ENCODE measurements around the gene SCYGR2.

Gene SCYGR2

GRCh38 chr2:227582369-227582768 is 16.3 kb upstream of the SCYGR2 start:
- Histone ChIP-seq H3K4me3 (ENCODE audit: low read depth, low read length) (no peak overlapping the region), H3K27me3 (no peaks in the 10 kb centered on the region; the same call in 1 of the 2 replicates), H3K4me1 (no peaks in the 10 kb centered on the region), H3K9me3 (no peaks in the 10 kb centered on the region; the same call in 1 of the 2 replicates), H3K36me3 (no peaks in the 10 kb centered on the region)
- TF ChIP-seq CTCF (IDR thresholded peaks at IDR 0.05; ENCODE audit: low read depth, low read length) = no peak
- DNase-seq = no peak

- Histone ChIP-seq H3K9me3 (no peaks in the 10 kb centered on the region; the same call in 1 of the 2 replicates), H3K4me1 (no peaks in the 10 kb centered on the region), H3K36me3 (no peaks in the 10 kb centered on the region), H3K27me3 (peaks cover 5% of the 10 kb centered on the region; the same call in 1 of the 2 replicates), H3K4me3 (ENCODE audit: low read depth, low read length) (no peak overlapping the region)
- no peak for DNase-seq
- no peak for TF ChIP-seq CTCF (IDR thresholded peaks at IDR 0.05; ENCODE audit: low read depth, low read length)
Measured at GRCh38 chr2:227592694-227593387, 5.9 kb upstream of the SCYGR2 start.

GRCh38 chr2:227595797-227596196 is 2.9 kb upstream of the SCYGR2 start:
- H3K36me3 ChIP-seq = no peaks in the 10 kb centered on the region
- H3K4me1 ChIP-seq = no peaks in the 10 kb centered on the region
- H3K4me3 ChIP-seq (ENCODE audit: low read depth, low read length) = no peak overlapping the region
- H3K27me3 ChIP-seq = peaks cover 5% of the 10 kb centered on the region; the same call in 1 of the 2 replicates
- no peak for TF ChIP-seq CTCF (IDR thresholded peaks at IDR 0.05; ENCODE audit: low read depth, low read length)
- no peaks in the 10 kb centered on the region; the same call in 1 of the 2 replicates for H3K9me3 ChIP-seq
- DNase-seq = no peak

- Histone ChIP-seq H3K36me3 (no peaks in the 10 kb centered on the region), H3K4me1 (no peaks in the 10 kb centered on the region), H3K4me3 (ENCODE audit: low read depth, low read length) (no peak overlapping the region), H3K27me3 (peaks cover 5% of the 10 kb centered on the region; the same call in 1 of the 2 replicates), H3K9me3 (no peaks in the 10 kb centered on the region; the same call in 1 of the 2 replicates)
- no peak for DNase-seq
- TF ChIP-seq CTCF (IDR thresholded peaks at IDR 0.05; ENCODE audit: low read depth, low read length) = no peak
Measured at GRCh38 chr2:227597036-227597435, 1.7 kb upstream of the SCYGR2 start.

- Histone ChIP-seq H3K36me3 (no peaks in the 10 kb centered on the region), H3K27me3 (peaks cover 5% of the 10 kb centered on the region; the same call in 1 of the 2 replicates)
Measured at GRCh38 chr2:227597998-227598397, 695 bp upstream of the SCYGR2 start.

More at GRCh38 chr2:227597998-227598397, 695 bp upstream of the SCYGR2 start:
- no peak overlapping the region for H3K4me3 ChIP-seq (ENCODE audit: low read depth, low read length)
- H3K4me1 ChIP-seq = no peaks in the 10 kb centered on the region
- no peak for DNase-seq
- no peak for TF ChIP-seq CTCF (IDR thresholded peaks at IDR 0.05; ENCODE audit: low read depth, low read length)
- no peaks in the 10 kb centered on the region; the same call in 1 of the 2 replicates for H3K9me3 ChIP-seq
